Measurements from ENCODE around the gene TMEM131L.

GRCh38 chr4:153594210-153594609 lies 128.1 kb downstream of the TMEM131L start:
- TF ChIP-seq, protein P1, sequence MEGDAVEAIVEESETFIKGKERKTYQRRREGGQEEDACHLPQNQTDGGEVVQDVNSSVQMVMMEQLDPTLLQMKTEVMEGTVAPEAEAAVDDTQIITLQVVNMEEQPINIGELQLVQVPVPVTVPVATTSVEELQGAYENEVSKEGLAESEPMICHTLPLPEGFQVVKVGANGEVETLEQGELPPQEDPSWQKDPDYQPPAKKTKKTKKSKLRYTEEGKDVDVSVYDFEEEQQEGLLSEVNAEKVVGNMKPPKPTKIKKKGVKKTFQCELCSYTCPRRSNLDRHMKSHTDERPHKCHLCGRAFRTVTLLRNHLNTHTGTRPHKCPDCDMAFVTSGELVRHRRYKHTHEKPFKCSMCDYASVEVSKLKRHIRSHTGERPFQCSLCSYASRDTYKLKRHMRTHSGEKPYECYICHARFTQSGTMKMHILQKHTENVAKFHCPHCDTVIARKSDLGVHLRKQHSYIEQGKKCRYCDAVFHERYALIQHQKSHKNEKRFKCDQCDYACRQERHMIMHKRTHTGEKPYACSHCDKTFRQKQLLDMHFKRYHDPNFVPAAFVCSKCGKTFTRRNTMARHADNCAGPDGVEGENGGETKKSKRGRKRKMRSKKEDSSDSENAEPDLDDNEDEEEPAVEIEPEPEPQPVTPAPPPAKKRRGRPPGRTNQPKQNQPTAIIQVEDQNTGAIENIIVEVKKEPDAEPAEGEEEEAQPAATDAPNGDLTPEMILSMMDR (IDR thresholded peaks at IDR 0.05; ENCODE audit: low read depth, low read length, poor library complexity, severe bottlenecking), result no peak
- TF ChIP-seq EZH2phosphoT487 (IDR thresholded peaks at IDR 0.05; ENCODE audit: borderline replicate concordance, low read length), result no peak
